ENCODE results near the gene BPI.
A peak's percentile ranks its signal among the peaks of the same experiment; 100 is the strongest.

The BPI gene

GRCh38 chr20:38286586-38287531 is 17.1 kb upstream of the BPI start:
- peak; percentile 72 for DNase-seq (ENCODE audit: low spot score)
- H3K4me3 ChIP-seq (ENCODE audit: severe bottlenecking) = no peak overlapping the region
- no peaks in the 10 kb centered on the region for H3K4me1 ChIP-seq (ENCODE audit: insufficient read depth, poor library complexity, severe bottlenecking)
- H3K36me3 ChIP-seq (ENCODE audit: low read depth) = no peaks in the 10 kb centered on the region
- TF ChIP-seq CTCF (IDR thresholded peaks at IDR 0.05; ENCODE audit: poor library complexity, severe bottlenecking) = no peak
- H3K27me3 ChIP-seq (ENCODE audit: insufficient read depth, poor library complexity, severe bottlenecking) = no peaks in the 10 kb centered on the region
- ATAC-seq (ENCODE audit: low read depth) = no peak
- peaks cover 3% of the 10 kb centered on the region for H3K9me3 ChIP-seq (ENCODE audit: severe bottlenecking)
- H3K27ac ChIP-seq (ENCODE audit: poor library complexity, severe bottlenecking) = no peak overlapping the region

- peak; percentile 76 for DNase-seq (ENCODE audit: low spot score)
- no peaks in the 10 kb centered on the region for H3K4me1 ChIP-seq (ENCODE audit: insufficient read depth, poor library complexity, severe bottlenecking)
- no peak overlapping the region for H3K27ac ChIP-seq (ENCODE audit: poor library complexity, severe bottlenecking)
- no peaks in the 10 kb centered on the region for H3K27me3 ChIP-seq (ENCODE audit: insufficient read depth, poor library complexity, severe bottlenecking)
- ATAC-seq (ENCODE audit: low read depth) = peak; percentile 59
- H3K4me3 ChIP-seq (ENCODE audit: severe bottlenecking) = no peak overlapping the region
- TF ChIP-seq CTCF (IDR thresholded peaks at IDR 0.05; ENCODE audit: poor library complexity, severe bottlenecking) = peak; percentile 97
- H3K9me3 ChIP-seq (ENCODE audit: severe bottlenecking) = no peaks in the 10 kb centered on the region
- H3K36me3 ChIP-seq (ENCODE audit: low read depth) = no peaks in the 10 kb centered on the region
Observed at GRCh38 chr20:38290829-38291814, 12.8 kb upstream of the BPI start.

- no peaks in the 10 kb centered on the region for H3K36me3 ChIP-seq (ENCODE audit: low read depth)
- H3K4me3 ChIP-seq (ENCODE audit: severe bottlenecking) = no peak overlapping the region
- DNase-seq (ENCODE audit: low spot score) (no peak), ATAC-seq (ENCODE audit: low read depth) (no peak)
- H3K4me1 ChIP-seq (ENCODE audit: insufficient read depth, poor library complexity, severe bottlenecking) = no peaks in the 10 kb centered on the region
- no peak overlapping the region for H3K27ac ChIP-seq (ENCODE audit: poor library complexity, severe bottlenecking)
- H3K9me3 ChIP-seq (ENCODE audit: severe bottlenecking) = no peaks in the 10 kb centered on the region
- H3K27me3 ChIP-seq (ENCODE audit: insufficient read depth, poor library complexity, severe bottlenecking) = no peaks in the 10 kb centered on the region
- no peak for TF ChIP-seq CTCF (IDR thresholded peaks at IDR 0.05; ENCODE audit: poor library complexity, severe bottlenecking)
Observed at GRCh38 chr20:38291966-38292365, 12.0 kb upstream of the BPI start.

- ATAC-seq (ENCODE audit: low read depth) (no peak), DNase-seq (ENCODE audit: low spot score) (no peak)
- H3K27me3 ChIP-seq (ENCODE audit: insufficient read depth, poor library complexity, severe bottlenecking) = no peaks in the 10 kb centered on the region
- no peak for TF ChIP-seq CTCF (IDR thresholded peaks at IDR 0.05; ENCODE audit: poor library complexity, severe bottlenecking)
- H3K9me3 ChIP-seq (ENCODE audit: severe bottlenecking) = no peaks in the 10 kb centered on the region
- H3K36me3 ChIP-seq (ENCODE audit: low read depth) = no peaks in the 10 kb centered on the region
- no peak overlapping the region for H3K4me3 ChIP-seq (ENCODE audit: severe bottlenecking)
- H3K27ac ChIP-seq (ENCODE audit: poor library complexity, severe bottlenecking) = no peak overlapping the region
- no peaks in the 10 kb centered on the region for H3K4me1 ChIP-seq (ENCODE audit: insufficient read depth, poor library complexity, severe bottlenecking)
Observed at GRCh38 chr20:38293491-38294065, 10.4 kb upstream of the BPI start.
